NT2/D1 (cell line): ENCODE data around the gene ZHX3.

Experiments
- YY1 ChIP-seq: IDR thresholded peaks from 2 replicates; pipeline ENCODE4 v1.6.1; 2011; ENCODE audit not compliant: insufficient read length, insufficient read depth
- ZNF274 ChIP-seq: IDR thresholded peaks from 2 replicates; pipeline ENCODE4 v1.6.1; 2011; ENCODE audit warnings: mild to moderate bottlenecking, low read depth, low read length

DNA sequence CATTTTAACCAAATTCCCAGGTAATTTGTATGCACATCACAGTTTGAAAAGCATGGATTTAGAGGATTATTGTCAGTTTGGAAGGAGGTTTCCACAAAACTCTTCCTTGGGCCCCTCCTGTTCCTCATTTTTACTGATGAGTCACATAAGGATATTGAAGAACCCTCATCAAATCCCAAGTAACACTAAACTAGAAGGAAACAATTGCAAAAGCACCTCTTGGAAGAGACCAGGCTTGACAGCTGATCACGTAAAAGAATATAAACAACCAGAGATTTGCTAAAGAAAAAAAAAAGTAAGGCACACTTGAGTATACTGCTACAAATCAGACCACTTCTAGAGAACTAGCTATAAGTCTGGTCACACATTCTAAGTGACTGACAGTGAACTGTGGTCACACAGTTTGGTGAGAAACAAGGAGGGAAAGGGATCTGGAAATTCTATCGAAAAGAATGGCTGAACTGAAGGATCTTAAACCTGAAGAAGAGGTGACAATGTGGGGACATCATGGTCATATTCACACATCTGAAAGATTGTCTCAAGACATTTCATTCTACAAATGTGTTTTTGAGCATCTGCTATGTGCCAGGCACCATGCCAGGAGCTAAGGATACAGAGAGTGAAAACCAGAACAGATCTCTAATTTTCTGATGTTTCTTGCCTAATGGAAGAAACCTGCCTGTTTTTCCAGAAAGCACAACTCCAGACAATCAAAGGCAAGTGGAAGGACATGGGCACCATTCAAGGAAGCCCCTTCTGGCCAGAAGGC, 24.1 kb downstream of the ZHX3 start:
- no peak for TF ChIP-seq YY1
- no peak for TF ChIP-seq ZNF274
